Hair follicle dermal papilla cell (primary cell): ENCODE measurements around the gene RBMS1. TPM values are rescaled to one million over a fixed set of nuclear protein-coding genes. Genes with fewer than 3 reads are reported as not detected.

ENCODE experiments used
- total RNA-seq: library from RNA; depleted of rRNA; stranded (reverse); fragments of >200 nt; gene quantifications from 2 replicates; pipeline ENCODE4 v1.2.3, GENCODE V29; 2012

Gene RBMS1
- 206 and 286 TPM in 2 replicates for total RNA-seq

DNA sequence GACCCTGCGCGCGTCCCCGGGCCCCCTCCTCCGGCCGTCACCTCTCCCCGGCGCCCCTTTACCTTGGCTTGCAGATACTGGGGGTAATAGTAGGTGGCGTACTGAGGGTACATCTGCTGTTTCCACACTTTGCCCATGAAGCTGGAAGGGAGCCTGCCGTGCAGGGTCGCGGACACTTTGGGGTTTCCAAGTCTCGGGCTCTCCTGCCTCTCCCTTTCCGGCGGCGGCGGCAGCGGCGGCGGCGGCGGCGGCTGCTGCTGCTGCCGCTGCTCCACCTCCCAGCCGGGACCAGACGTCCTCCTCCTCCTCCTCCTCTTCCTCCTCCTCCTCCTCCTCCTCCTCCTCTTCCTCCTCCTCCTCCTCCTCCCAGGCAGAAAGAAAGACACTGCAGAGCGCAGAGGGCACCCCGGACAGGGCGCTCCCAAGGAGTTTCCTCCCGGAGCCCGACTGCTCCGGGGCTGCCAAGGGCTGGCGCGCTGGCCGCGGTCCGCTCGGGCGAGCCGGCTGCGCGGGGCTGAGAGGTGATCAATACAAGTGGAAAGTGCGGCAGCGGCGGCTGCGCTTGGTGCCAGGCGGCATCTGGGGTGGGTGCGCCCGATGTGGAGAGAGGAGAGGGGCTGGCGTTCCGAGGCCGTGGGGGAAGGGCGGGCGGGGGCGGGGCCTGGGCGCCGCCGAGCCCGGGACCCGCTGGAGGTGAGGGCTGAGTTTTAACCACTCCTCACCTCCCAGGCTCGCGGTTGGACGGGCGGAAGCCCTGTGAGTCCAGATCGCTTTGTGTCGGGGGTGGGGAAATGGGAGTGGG, at the start of gene RBMS1:
Gene RBMS1, minus strand, starts transcription at position 581 of the 802 bp plus-strand sequence. Its CDS starts 444 bp downstream, at position 137.

